Measurements from ENCODE around the gene SPNS3.

SPNS3 gene

GRCh38 chr17:4501295-4501949, 67.7 kb downstream of the SPNS3 start:
- Histone ChIP-seq H3F3A (ENCODE audit: control insufficient read depth, insufficient read depth) (0 out of 2 replicates have a peak, but pooled peaks cover 3% of the 10 kb centered on the region), H3K9me2 (replicated peaks; ENCODE audit: control insufficient read depth, low read length) (no peaks in the 10 kb centered on the region), H4K20me1 (ENCODE audit: control insufficient read depth, insufficient read depth, low read depth, low read length) (no peaks in the 10 kb centered on the region), H3K4me2 (ENCODE audit: low read length) (no peak overlapping the region), H3K4me1 (ENCODE audit: control insufficient read depth, low read length) (peaks cover 40% of the 10 kb centered on the region), H3K4me3 (ENCODE audit: low read length) (no peak overlapping the region), H3K27me3 (ENCODE audit: control insufficient read depth, low read length) (peaks cover 58% of the 10 kb centered on the region), H3K79me2 (ENCODE audit: control insufficient read depth, low read length) (no peaks in the 10 kb centered on the region), H3K36me3 (ENCODE audit: control insufficient read depth, low read length) (no peaks in the 10 kb centered on the region), H3K27ac (ENCODE audit: low read depth, low read length) (no peak overlapping the region), H3K9me3 (ENCODE audit: control insufficient read depth, insufficient read depth, low read length) (no peaks in the 10 kb centered on the region)
- TF ChIP-seq EZH2phosphoT487 (IDR thresholded peaks at IDR 0.05; ENCODE audit: borderline replicate concordance, low read length), result no peak
- no peak for TF ChIP-seq CTCF (IDR thresholded peaks at IDR 0.05; ENCODE audit: low read depth, low read length, poor library complexity, severe bottlenecking)

GRCh38 chr17:4502466-4503154, 68.9 kb downstream of the SPNS3 start:
- H3K79me2 ChIP-seq (ENCODE audit: control insufficient read depth, low read length), result no peaks in the 10 kb centered on the region
- H3K9me3 ChIP-seq (ENCODE audit: control insufficient read depth, insufficient read depth, low read length), result no peaks in the 10 kb centered on the region
- no peak overlapping the region for H3K27ac ChIP-seq (ENCODE audit: low read depth, low read length)
- TF ChIP-seq EZH2phosphoT487 (IDR thresholded peaks at IDR 0.05; ENCODE audit: borderline replicate concordance, low read length) (no peak), CTCF (IDR thresholded peaks at IDR 0.05; ENCODE audit: low read depth, low read length, poor library complexity, severe bottlenecking) (no peak)
- no peaks in the 10 kb centered on the region for H3K9me2 ChIP-seq (replicated peaks; ENCODE audit: control insufficient read depth, low read length)
- H3K4me2 ChIP-seq (ENCODE audit: low read length), result no peak overlapping the region
- no peaks in the 10 kb centered on the region for H4K20me1 ChIP-seq (ENCODE audit: control insufficient read depth, insufficient read depth, low read depth, low read length)
- H3K27me3 ChIP-seq (ENCODE audit: control insufficient read depth, low read length), result peaks cover 46% of the 10 kb centered on the region
- peaks cover 30% of the 10 kb centered on the region for H3K4me1 ChIP-seq (ENCODE audit: control insufficient read depth, low read length)
- H3K36me3 ChIP-seq (ENCODE audit: control insufficient read depth, low read length), result no peaks in the 10 kb centered on the region
- H3K4me3 ChIP-seq (ENCODE audit: low read length), result no peak overlapping the region
- no peaks in the 10 kb centered on the region for H3F3A ChIP-seq (ENCODE audit: control insufficient read depth, insufficient read depth)

GRCh38 chr17:4503283-4504025, 69.7 kb downstream of the SPNS3 start:
- TF ChIP-seq EZH2phosphoT487 (IDR thresholded peaks at IDR 0.05; ENCODE audit: borderline replicate concordance, low read length), result no peak
- no peak for TF ChIP-seq CTCF (IDR thresholded peaks at IDR 0.05; ENCODE audit: low read depth, low read length, poor library complexity, severe bottlenecking)
- Histone ChIP-seq H3K4me3 (ENCODE audit: low read length) (no peak overlapping the region), H3K9me2 (replicated peaks; ENCODE audit: control insufficient read depth, low read length) (no peaks in the 10 kb centered on the region), H3K79me2 (ENCODE audit: control insufficient read depth, low read length) (no peaks in the 10 kb centered on the region), H3K4me2 (ENCODE audit: low read length) (no peak overlapping the region), H3K27me3 (ENCODE audit: control insufficient read depth, low read length) (peaks cover 38% of the 10 kb centered on the region), H3F3A (ENCODE audit: control insufficient read depth, insufficient read depth) (no peaks in the 10 kb centered on the region), H3K36me3 (ENCODE audit: control insufficient read depth, low read length) (no peaks in the 10 kb centered on the region), H3K4me1 (ENCODE audit: control insufficient read depth, low read length) (peaks cover 22% of the 10 kb centered on the region), H3K9me3 (ENCODE audit: control insufficient read depth, insufficient read depth, low read length) (no peaks in the 10 kb centered on the region), H3K27ac (ENCODE audit: low read depth, low read length) (no peak overlapping the region), H4K20me1 (ENCODE audit: control insufficient read depth, insufficient read depth, low read depth, low read length) (no peaks in the 10 kb centered on the region)

Data from DOHH2 (cell line).